Smooth muscle cell (in vitro differentiated cells): ENCODE data around the gene F5. TPM values are rescaled to one million over a fixed set of nuclear protein-coding genes. Genes with fewer than 3 reads are reported as not detected.

Experiments used
- DNase-seq: peaks from one replicate; lab custom pipeline; 2025; ENCODE audit not compliant: unreplicated experiment; lab: John Stamatoyannopoulos, UW
- H2AFZ ChIP-seq: fragments of 200-600 bp; sonication (generic); 2 replicates; pipeline ENCODE4 v1.6.0; 2016; ENCODE audit warnings: antibody characterized with exemption, low read depth, mild to moderate bottlenecking
- H3F3A ChIP-seq: fragments of 200-600 bp; sonication (generic); 2 replicates; pipeline ENCODE4 v1.6.0; 2017; ENCODE audit warnings: antibody characterized with exemption, low read depth
- H3K27ac ChIP-seq: fragments of 200-600 bp; sonication (generic); 2 replicates; pipeline ENCODE4 v1.5.1; 2016; ENCODE audit warnings: low read depth, mild to moderate bottlenecking
- H3K27me3 ChIP-seq: fragments of 200-600 bp; sonication (generic); 2 replicates; pipeline ENCODE4 v1.6.1; 2016; ENCODE audit warnings: low read depth, mild to moderate bottlenecking
- H3K36me3 ChIP-seq: fragments of 200-600 bp; sonication (generic); 2 replicates; pipeline ENCODE4 v1.5.1; 2016; ENCODE audit warnings: low read depth
- H3K4me1 ChIP-seq: fragments of 200-600 bp; sonication (generic); 2 replicates; pipeline ENCODE4 v1.5.1; 2016; ENCODE audit warnings: low read depth
- H3K4me2 ChIP-seq: fragments of 200-600 bp; sonication (generic); 2 replicates; pipeline ENCODE4 v1.6.0; 2016; ENCODE audit warnings: mild to moderate bottlenecking
- H3K4me3 ChIP-seq: fragments of 200-600 bp; sonication (generic); 2 replicates; pipeline ENCODE4 v1.5.1; 2016; ENCODE audit warnings: mild to moderate bottlenecking
- H3K79me2 ChIP-seq: fragments of 200-600 bp; sonication (generic); 2 replicates; pipeline ENCODE4 v1.6.0; 2016; ENCODE audit warnings: low read depth, mild to moderate bottlenecking
- H3K9ac ChIP-seq: fragments of 200-600 bp; sonication (generic); 2 replicates; pipeline ENCODE4 v1.6.0; 2016; ENCODE audit warnings: low read depth
- H3K9me3 ChIP-seq: fragments of 200-600 bp; sonication (generic); replicated peaks from 2 replicates; pipeline ENCODE4 v1.5.1; 2016; ENCODE audit warnings: low read depth
- H4K20me1 ChIP-seq: fragments of 200-600 bp; sonication (generic); 2 replicates; pipeline ENCODE4 v1.6.0; 2016; ENCODE audit warnings: low read depth
- WGBS: methylation state at CpG from one replicate; pipeline ENCODE4 v1.1.7; 2016; ENCODE audit warnings: low lambda C conversion rate; 5-methylcytosine and 5-hydroxymethylcytosine counted together
- polyA plus RNA-seq: library from polyadenylated mRNA; unstranded; fragments of >200 nt; fragmentation: Nextera tagmentation; extraction: Ambion mirVana; gene quantifications from 2 replicates; pipeline ENCODE4 v1.2.1, GENCODE V29; 2016
- total RNA-seq: library from RNA; depleted of rRNA; stranded (reverse); fragments of >200 nt; gene quantifications from 2 replicates; pipeline ENCODE4 v1.2.3, GENCODE V29; 2014
- TF ChIP-seq, protein P1 (sequence below): fragments of 200-600 bp; sonication (generic); IDR thresholded peaks from 2 replicates; pipeline ENCODE4 v1.5.1; 2017; ENCODE audit warnings: borderline replicate concordance, mild to moderate bottlenecking, antibody characterized with exemption; ENCODE audit not compliant: insufficient read depth, poor library complexity, severe bottlenecking

F5 gene
- total and polyA plus RNA-seq, 2 experiments from 2014 or later = 0.13 to 0.45 TPM

DNA sequence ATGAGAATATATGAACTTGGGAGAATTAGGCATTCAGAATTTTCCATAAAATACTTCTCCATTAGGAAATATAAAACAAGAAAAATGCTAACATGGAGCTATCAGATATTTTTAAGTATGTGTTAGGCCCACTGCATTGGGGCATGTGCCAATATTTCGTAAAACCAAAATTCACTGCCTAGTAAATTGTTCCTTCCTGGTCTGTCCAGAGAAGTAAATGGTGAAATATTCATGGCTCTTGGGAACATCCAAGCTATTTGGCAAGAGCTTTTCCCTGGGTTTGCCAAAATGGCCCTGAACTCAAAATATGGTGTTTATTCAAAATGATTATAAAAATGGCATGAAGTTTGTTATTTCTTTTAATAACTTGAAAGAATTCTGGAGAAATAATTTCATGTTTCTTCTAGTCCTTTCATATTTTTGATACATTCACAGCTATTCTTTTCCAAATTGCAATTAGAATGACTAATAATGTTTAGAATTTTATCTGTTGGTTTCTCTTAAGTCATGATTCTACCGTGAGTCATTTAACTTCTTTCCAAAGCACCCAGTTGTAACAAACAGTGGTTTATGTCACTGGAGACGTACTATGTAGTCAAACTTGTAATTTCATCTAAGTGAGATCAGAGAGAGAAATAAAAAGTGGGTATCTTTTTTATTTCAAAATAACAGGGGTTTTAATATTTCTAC lies 74.8 kb downstream of the F5 start:
- Histone ChIP-seq H3F3A (no peaks in the 10 kb centered on the region), H3K27ac (peak overlapping the region; percentile 72), H3K4me3 (no peak overlapping the region), H3K4me1 (peaks cover 7% of the 10 kb centered on the region), H3K27me3 (no peaks in the 10 kb centered on the region), H2AFZ (no peak overlapping the region), H3K4me2 (peak overlapping the region; percentile 51), H3K79me2 (no peaks in the 10 kb centered on the region), H3K9ac (peak overlapping the region; percentile 38), H3K36me3 (no peaks in the 10 kb centered on the region), H3K9me3 (no peaks in the 10 kb centered on the region), H4K20me1 (no peaks in the 10 kb centered on the region)
- WGBS = 35% methylated on average over 3 of the region's 3 CpGs
- TF ChIP-seq, protein P1, sequence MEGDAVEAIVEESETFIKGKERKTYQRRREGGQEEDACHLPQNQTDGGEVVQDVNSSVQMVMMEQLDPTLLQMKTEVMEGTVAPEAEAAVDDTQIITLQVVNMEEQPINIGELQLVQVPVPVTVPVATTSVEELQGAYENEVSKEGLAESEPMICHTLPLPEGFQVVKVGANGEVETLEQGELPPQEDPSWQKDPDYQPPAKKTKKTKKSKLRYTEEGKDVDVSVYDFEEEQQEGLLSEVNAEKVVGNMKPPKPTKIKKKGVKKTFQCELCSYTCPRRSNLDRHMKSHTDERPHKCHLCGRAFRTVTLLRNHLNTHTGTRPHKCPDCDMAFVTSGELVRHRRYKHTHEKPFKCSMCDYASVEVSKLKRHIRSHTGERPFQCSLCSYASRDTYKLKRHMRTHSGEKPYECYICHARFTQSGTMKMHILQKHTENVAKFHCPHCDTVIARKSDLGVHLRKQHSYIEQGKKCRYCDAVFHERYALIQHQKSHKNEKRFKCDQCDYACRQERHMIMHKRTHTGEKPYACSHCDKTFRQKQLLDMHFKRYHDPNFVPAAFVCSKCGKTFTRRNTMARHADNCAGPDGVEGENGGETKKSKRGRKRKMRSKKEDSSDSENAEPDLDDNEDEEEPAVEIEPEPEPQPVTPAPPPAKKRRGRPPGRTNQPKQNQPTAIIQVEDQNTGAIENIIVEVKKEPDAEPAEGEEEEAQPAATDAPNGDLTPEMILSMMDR = no peak
- no peak for DNase-seq

DNA sequence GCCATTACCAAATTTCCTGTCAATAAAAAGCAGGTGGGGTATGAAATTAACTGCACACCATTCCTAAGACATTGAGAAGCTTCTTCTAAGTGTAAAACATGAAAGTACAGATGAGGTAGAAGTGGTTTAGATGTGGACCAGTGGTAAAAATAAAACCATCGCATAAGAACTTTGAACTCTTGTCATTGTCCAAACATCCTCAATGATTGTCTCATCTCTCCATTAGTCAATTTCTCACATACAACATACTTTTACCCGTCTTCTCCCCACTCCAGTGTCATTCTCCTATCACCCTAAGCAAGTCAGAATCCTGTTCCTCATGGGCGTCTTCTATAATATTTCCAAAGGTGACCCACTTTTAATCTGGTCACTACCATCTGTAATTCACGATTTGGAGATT lies 76.2 kb downstream of the F5 start:
- Histone ChIP-seq H3K79me2 (no peaks in the 10 kb centered on the region), H3K27ac (no peak overlapping the region), H3K4me2 (no peak overlapping the region), H3F3A (no peaks in the 10 kb centered on the region), H3K9me3 (no peaks in the 10 kb centered on the region), H3K9ac (no peak overlapping the region), H3K36me3 (no peaks in the 10 kb centered on the region), H2AFZ (no peak overlapping the region), H3K4me3 (no peak overlapping the region), H4K20me1 (no peaks in the 10 kb centered on the region), H3K4me1 (peaks cover 7% of the 10 kb centered on the region), H3K27me3 (no peaks in the 10 kb centered on the region)
- TF ChIP-seq, protein P1 = no peak
- 94% methylated on average over 4 of the region's 4 CpGs for WGBS
- no peak for DNase-seq

DNA sequence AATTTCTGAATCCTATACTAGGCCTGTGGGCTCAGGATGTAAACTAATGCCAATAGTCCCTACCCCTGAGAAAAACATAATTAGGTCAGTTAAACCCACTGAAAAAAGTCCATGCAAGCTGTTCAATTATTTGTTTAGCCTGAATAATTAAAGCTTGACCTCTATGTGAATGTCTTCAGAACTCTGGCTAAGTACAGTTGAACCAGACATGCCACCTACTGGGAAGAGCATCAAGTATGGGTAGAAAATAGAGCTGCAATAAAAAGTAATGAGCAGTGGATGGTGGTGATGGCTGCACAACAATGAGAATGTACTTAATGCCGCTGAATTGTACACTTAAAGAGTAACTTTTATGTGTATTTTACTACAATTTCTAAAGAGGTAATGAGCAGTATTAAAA lies 76.9 kb downstream of the F5 start:
- 92% methylated on average over 1 of the region's 1 CpG for WGBS

More for the DNA sequence above, 76.9 kb downstream of the F5 start:
- Histone ChIP-seq H3K4me1 (peaks cover 7% of the 10 kb centered on the region), H3K27ac (no peak overlapping the region), H3K4me2 (no peak overlapping the region), H3K27me3 (no peaks in the 10 kb centered on the region), H2AFZ (no peak overlapping the region), H4K20me1 (no peaks in the 10 kb centered on the region), H3K79me2 (no peaks in the 10 kb centered on the region), H3K4me3 (no peak overlapping the region), H3K36me3 (no peaks in the 10 kb centered on the region), H3K9me3 (no peaks in the 10 kb centered on the region), H3K9ac (no peak overlapping the region), H3F3A (no peaks in the 10 kb centered on the region)
- TF ChIP-seq, protein P1 = no peak
- no peak for DNase-seq
